HG03066 (cell line): ENCODE data around the gene PTPRN2.

ENCODE experiments used
- ATAC-seq: cut with Tn5 transposase; IDR thresholded peaks from one replicate; pipeline ENCODE4 v1.9.1; 2021; ENCODE audit warnings: low read depth; ENCODE audit not compliant: unreplicated experiment

The PTPRN2 gene

DNA sequence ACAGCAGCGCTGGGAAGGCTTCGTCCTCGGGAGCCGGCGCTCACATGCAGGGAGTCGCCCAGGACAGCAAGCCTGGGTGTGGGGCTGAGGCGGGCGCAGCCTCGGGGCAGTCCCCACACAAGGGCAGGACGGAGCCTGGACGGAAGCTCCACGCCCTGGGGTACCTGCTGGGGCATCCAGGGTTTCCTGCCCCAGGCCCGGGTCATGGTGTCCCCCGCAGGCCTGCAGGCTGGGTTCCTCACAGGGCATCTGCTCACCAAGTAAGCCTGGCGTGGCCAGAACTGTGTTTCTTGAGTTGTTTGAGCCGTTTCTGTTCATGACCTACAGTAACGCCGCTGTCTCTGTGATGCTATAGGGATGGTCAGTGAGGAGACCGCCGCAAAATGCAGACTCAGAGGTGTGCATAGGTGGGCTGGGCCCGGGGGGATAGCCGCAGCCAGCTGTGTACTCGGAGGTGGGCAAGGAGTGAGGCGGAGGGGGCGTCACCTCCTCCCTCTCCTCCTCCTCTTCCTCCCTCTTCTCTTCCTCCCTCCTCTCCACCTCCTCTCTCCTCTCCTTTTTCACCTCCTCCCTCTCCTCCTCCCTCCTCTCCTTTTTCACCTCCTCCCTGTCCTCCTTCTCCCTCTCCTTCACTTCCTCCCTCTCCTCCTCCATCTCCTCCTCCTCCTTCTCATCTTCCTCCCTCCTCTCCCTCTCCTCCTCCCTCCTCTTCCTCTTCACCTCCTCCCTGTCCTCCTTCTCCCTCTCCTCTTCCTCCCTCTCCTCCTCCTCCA lies 811.9 kb downstream of the PTPRN2 start:
- ATAC-seq: no peak

DNA sequence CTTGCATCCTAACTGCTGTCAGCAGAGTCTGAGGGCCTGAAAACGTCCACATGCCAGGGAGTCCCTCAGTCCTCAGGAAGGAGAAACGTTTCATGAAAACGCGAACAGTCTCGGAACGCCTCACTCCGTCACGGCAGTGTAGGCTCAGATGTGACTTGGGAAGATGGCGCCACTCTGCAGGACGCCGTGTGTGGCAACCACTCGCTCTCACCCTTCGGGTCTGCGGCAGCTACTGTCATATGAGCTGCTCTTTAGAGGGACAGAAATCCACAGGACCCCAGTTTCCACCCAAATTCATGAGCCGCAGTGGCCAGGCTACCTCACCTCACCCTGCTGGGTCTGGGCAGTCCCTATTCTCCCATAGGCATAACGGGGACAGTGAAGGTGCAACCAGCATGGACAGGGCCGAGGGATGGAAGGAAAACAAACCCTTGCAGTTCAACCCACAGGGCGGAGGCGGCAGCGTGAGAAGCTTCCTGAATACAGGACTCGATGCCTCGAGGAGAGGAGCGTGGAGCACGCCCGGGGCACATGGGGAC lies 812.5 kb downstream of the PTPRN2 start:
- ATAC-seq: no peak

DNA sequence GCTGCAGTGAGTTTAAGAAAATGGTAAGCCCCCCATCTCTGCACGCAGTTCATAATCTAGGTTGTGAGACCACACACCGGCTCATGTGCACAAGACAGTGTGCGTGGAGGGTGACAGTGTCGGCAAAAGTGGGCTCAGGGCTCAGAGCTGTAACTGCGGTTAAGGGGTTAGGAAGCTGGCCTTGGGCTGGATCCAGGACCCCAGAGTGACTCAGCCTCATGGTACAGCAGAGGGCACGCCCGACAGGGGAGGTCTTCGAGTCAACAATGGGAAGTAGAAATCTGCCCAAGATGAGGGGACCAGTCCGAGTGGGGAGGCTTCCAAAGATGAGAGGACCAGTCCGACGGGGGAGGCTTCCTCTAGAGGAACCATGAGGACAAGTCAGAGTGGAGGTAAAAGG lies 813.1 kb downstream of the PTPRN2 start:
- ATAC-seq: no peak

DNA sequence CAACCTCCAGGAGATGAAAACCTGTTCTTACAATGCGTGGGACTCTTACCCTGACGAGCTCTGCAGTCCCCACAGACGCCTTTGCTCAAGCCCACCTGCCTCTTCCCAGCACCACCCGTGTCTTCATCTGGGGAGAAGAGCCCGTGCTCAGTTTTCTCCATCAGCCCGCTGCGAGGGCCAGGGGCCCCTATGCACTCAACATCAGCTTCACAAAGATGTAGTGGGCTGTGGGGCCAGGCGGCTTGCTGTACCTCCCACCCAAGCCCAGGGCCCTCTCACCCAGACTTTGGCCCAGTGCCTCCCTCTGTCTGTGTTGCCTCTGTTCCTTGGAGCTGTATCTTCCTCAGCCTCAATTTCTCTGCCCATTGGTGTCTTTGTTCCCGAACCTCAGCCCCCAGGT lies 814.3 kb downstream of the PTPRN2 start:
- no peak for ATAC-seq

DNA sequence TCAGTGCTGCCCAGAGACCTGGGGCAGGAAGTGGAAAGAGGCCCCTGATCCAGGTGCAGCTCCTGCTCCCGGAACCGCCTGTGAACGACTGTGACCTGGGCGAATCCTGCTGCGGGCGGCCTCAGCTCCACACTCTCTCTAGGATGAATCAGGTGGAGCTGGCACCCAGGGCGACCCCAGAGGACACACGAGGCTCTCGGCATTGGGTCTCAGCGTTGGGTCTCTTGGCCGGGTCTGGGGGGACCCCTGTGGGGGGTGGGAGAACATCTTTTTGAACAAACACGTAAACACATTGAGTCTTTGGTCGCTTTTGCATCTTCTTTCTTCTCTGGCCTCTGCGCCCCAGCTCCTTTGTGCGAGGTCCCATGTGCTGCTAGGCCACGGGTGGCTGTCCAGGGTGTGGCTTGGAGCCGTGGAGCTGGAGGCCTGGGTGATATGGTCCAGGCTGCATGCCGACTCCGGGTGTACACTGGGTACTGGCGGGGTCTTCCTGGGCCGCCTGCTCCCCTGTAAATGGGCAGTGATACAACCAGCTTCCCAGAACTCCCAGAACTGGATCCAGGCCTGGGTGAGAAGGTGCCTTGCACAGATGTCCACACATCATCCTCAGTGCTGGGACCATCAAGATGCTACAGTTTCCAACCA lies 815.0 kb downstream of the PTPRN2 start:
- no peak for ATAC-seq

DNA sequence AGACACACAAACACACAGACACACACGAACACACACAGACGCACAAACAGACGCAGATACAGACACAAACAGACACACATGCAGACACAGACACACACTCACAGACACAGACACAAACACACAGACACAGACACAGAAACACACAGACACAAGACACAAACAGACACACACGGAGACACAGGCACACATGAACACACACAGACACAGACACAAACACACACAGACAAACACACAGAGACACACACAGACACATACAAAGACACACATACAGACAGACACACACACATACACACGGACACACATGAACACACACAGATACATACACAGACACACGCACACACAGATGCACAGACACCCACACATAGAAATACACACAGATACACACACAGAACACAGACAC lies 815.9 kb downstream of the PTPRN2 start:
- ATAC-seq: no peak

DNA sequence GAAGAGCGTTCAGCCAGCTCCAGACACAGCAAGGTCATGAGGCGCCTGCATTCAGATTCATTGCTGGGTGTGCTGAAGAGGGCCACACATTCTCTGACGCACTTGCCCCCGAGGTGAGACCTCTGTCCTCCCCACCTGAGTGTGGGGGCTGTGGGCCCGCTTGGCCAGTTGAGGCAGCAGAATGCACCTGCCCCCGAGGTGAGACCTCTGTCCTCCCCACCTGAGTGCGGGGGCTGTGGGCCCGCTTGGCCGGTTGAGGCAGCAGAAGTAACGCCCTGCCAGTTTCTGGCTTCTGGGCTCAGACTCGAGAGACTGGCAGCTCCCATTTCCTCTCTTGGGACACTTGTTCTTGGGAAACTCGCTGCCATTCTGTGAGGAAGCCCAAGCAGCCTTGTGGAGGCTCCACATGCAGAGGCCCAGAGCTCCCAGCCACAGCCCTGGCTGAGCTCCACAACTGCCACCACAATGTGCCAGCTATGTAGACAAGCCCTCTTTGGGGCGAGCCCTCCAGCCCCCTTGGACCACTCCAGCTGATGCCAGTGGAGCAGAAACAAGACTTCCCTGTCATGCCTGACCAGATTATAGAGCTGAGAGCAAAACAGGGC lies 816.8 kb downstream of the PTPRN2 start:
- no peak for ATAC-seq

DNA sequence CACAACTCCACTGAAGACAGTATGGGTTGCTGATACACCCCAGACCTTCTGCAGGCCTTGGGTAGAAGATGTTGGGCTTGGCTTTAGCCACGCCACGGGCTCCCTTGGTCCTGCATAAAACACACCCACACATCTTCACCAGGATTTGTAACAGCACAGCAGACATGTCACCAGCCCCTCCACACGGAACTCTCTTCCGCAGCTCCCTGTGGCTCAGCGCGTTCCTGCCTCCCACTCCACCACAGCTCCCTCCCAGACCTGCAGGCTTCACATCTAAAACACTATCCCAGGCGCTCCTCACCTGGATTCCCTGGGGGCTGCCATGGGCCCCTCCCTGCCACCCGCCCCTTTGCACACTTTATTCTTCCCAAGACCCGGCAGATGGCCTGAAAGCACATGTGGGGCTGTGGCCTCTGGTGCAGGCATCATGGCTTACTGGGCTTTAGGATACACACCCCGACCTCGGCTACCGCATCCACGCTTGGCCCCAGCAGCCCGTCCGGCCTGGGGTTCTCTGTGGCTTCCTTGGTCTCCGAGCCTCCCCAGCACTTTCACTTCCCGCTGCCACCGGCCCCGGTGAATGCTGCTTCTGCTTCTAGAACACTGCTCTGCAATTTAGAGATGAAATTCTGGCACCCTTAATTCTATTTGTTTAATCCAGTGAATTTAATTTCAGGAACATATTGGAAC lies 818.0 kb downstream of the PTPRN2 start:
- ATAC-seq: no peak

DNA sequence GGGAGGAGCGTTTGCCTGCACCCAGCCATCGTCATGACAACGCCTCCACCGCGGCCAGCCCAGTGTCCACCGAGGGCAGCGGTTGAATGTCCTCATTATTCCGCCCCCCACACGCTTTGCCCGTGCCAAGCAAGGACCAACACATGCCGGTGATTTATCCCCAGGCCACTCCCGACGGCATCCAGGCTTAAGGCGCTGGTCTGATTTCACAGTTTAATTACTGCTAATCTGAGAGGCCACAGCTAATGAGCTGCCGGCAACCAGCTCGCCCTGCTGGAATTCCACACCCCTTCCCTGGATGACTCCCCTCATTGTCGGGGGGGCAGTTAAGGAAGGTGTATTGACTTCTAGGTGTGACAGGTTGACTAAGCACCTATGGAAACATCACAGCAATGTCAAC lies 818.5 kb downstream of the PTPRN2 start:
- ATAC-seq: no peak

DNA sequence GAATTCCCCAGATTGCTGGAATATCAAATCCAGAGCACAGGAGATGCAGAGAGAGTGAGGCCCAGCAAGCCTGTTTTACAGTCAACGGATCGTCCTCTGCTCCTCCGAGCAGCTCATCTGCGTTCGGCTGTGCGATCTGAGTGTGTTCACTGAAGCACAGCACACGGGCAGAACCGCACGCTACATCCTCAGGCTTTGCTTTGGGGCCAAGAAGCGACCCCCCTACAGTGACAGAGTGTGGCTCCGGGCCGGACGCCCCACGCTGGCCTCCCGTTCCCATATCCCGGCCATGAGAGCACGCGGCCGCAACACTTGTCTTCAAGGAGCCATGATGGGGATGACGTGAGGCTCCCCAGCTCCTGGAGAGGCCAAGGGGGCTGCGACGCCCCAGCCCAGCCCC lies 819.4 kb downstream of the PTPRN2 start:
- ATAC-seq: no peak

DNA sequence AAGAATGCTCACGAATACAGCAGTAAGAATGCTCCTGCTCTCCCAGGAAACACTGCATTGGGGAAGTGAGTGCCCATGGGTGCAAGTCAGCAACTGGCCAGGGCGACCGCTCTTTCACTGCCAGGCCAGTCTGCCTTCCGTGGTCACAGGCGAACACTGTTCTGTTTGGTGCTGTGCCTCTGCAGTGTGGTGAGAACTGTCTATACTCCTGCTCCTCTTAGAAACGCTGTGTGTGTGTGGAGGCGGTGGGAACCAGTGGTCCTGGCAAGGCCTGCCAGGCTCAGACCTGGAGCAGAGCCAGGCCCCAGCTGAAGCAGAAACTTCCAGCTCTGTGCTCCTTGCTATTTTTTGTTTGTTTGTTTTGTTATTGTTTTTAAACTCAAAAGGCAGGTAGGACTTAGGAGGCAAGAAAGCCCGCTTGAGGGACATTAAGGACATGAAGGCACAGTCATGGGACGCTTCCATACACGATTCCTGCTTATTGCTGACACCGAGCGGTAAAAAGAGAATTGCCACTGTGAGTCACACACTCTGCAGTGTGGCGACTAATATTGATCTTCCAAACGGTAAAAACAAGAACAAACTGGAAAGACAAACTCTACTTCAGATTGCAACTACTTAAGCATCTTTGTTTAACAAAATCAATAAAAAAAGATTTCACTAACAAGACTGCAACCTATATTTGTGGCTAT lies 820.0 kb downstream of the PTPRN2 start:
- no peak for ATAC-seq

DNA sequence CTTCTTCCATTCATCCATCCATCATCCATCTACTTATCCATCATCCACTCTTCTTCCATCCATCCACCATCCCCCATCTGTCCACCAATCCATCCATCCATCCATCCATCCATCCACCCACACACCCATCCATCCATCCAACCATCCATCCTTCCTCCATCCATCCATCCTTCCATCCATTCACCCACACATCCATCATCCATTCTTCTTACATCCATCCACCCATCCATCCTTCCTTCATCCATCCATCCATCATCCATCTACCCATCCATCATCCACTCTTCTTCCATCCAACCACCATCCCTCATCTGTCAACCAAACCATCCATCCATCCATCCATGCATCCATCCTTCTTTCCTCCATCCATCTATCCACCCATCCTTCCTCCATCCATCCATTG lies 821.5 kb downstream of the PTPRN2 start:
- no peak for ATAC-seq

DNA sequence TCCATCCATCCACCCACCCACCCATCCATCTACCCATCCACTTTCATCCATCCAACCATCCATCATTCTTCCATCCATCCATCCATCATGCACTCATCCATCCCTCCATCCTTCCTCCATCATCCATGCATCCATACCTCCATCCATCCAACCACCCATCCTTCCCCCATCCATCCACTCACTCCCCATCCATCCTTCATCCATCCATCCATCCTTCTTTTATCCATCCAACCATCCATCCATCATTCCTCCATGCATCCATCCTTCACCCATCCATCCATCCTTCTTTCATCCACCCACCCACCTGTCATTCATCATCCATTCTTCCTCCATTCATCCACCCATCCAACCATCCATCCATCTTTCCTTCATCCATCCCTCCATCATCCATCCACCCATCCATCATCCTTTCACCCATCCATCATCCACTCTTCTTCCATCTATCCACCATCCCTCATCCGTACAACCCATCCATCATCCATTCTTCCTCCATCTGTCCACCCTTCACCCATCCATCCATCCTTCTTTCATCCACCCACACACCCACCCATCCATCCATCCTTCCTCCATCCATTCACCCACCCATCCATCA lies 822.6 kb downstream of the PTPRN2 start:
- ATAC-seq: no peak

DNA sequence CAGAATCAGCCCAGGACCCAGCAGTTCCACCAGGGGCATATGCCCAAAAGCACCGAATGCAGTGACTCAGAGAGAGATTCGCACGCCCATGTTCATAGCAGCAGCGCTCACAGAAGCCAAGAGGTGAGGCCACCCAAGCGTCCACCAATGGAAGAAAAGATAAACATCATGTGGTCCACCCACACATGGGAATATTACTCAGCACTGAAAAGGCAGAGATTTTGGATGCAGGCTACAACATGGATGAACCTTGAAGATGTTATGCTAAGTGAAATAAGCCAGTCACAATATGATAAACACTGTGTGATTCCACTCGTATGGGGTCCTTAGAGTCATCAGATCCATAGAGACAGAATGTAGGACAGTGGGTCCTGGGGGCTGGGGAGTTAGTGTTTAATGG lies 823.4 kb downstream of the PTPRN2 start:
- ATAC-seq: no peak

DNA sequence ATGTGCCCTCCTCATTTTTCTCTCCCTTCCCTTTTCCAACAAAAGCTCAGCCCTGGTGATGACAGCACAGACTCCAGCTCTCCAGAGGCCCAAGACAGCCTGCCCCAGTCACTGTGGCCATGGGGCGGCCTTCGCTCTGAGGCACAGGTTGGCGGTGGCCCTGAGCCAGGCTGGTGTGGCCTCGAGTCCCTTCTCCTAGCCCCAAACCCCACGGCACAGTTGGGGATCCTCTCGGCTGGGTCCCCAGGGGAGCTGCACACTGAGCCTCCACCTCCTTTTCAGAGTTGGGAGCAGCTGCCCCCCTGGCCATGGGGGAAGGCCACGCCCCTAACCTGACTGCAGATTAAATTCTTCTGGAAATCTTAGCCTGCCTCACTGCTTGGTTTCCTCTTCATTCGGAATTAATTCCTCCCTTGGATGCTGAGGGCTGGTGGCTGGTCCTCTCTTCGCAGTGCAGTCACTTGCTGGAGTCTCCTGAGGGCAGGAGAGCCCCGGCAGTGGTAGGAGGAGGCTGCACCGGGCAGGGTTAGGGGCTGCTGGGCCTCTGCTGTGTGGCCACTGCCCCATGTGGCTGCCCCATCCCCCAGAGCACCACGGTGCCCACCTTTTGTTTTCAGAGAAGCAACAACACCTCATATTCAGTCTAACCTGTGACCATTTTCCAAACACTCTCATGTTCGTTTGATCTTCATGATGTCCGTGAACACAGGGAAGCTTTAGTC lies 824.2 kb downstream of the PTPRN2 start:
- ATAC-seq: no peak

DNA sequence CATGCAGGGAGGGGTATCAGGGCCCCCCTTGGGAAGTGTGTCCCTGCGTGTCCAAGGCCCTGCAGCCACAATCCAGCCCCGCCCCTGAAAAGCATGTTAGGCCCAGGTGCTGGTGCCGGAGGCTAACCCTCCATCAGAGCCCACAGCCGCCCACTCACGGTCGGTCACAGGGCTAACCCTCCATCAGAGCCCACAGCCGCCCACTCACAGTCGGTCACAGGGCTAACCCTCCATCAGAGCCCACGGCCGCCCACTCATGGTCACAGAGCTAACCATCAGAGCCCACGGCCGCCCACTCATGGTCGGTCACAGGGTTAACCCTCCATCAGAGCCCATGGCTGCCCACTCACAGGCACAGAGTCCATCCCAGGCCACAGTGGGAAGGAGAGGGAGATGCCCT lies 824.8 kb downstream of the PTPRN2 start:
- no peak for ATAC-seq

DNA sequence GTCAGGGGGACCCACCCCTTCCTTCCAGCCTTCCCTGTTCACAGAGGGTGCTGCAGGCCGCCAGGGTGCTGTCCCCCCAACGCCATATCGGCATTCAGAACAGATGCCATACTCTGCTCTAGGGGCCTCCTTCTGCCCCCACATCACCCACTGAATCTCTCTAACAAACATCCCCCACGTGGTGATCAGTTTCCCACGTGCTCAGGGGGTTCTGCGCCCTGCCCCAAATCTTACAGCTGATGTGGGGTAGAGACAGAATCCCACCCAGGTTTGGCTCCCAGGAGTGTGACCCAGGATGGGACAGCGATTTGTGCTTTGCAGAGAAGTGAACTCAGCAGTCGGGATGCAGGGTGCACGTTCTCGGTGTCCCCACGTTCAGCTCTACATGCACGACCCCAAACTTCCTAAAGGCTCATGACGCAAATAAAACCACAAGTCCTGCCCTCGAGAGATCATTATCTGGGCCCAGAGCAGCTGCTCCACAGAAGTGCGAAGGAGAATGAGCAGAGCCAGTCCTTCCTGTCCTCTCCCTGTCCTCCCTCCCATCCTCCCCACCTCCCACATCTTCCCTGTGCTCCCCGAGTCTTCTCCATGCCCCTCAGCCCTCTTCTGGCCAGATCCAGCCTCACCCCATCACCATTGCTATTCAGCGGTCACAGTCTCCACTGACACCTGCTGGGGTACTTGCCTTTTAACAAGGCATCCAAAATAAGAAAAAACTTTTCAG lies 827.5 kb downstream of the PTPRN2 start:
- no peak for ATAC-seq

DNA sequence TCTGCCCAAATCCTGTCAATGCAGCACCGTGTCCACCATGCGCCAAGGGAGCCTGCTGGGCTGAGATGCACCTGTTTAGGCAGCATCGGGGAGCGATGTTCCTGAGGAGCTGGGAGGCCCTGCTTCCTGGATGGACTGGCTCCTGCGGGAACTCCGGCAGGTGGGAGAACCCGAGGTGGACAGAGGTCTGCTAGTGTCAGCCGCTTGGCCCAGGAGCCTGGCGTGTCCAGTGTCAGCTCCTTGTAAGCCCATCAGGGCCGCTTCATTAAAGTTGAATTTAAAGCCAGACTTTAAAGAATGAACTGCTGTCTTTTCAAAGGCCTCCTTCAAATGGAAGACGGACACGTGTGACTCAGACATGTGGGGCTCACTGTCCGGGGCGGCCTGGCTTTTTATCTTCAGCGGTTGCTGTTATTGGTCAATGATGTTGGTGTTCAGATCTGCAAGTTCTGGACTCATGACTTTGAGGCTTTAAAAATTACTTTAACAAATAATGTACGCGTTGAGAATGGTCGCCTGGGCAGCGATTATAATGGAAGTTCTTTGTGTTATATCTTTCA lies 828.3 kb downstream of the PTPRN2 start:
- no peak for ATAC-seq
